Activated CD4-positive, alpha-beta T cell treated with anti-CD3 and anti-CD28 coated beads, Interleukin-2, amount 50 U/mL, for 1 hour (primary cell): ENCODE results near the gene PIK3R5.
A peak's percentile ranks its signal among the peaks of the same experiment; 100 is the strongest.

Experiments used
- DNase-seq: peaks from one replicate; pipeline ENCODE4 v3.0.0-alpha.2; 2020

PIK3R5 gene

DNA sequence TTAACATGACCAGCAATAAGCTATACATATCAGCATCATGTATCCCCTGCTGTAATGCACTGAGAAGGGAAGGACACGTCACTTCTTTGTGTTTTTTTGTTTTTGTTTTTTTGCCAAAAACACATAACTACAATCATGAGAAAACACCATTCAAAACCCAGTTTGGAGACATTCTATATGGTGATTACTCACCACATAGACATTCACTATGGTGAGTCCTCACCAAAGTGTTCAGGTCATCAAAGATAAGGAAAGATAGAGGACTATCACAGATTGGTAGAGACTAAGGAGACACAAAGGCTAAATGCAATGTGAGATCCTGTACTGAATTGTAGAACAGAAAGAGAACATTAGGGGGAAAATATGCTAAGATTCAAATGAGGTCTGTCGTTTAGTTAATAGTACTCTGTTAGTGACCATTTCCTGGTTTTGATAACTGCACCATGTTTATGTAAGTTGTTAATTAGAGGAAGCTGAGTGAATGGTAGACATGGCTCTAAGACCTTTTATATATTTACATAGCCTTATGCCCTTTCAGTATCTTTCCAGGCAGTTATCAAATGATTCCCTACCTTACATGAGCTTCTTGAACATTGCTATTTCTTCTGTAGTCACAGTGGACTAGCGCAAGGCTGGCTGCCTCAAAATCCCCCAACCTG, 46.6 kb downstream of the PIK3R5 start:
- no peak for DNase-seq

- DNase-seq = no peak
Observed at GRCh38 chr17:8916466-8916865, 49.0 kb downstream of the PIK3R5 start.

GRCh38 chr17:8914554-8914953, 51.0 kb downstream of the PIK3R5 start:
- DNase-seq = no peak

GRCh38 chr17:8913879-8914278, 51.6 kb downstream of the PIK3R5 start:
- DNase-seq = no peak

GRCh38 chr17:8913091-8913490, 52.4 kb downstream of the PIK3R5 start:
- no peak for DNase-seq

DNA sequence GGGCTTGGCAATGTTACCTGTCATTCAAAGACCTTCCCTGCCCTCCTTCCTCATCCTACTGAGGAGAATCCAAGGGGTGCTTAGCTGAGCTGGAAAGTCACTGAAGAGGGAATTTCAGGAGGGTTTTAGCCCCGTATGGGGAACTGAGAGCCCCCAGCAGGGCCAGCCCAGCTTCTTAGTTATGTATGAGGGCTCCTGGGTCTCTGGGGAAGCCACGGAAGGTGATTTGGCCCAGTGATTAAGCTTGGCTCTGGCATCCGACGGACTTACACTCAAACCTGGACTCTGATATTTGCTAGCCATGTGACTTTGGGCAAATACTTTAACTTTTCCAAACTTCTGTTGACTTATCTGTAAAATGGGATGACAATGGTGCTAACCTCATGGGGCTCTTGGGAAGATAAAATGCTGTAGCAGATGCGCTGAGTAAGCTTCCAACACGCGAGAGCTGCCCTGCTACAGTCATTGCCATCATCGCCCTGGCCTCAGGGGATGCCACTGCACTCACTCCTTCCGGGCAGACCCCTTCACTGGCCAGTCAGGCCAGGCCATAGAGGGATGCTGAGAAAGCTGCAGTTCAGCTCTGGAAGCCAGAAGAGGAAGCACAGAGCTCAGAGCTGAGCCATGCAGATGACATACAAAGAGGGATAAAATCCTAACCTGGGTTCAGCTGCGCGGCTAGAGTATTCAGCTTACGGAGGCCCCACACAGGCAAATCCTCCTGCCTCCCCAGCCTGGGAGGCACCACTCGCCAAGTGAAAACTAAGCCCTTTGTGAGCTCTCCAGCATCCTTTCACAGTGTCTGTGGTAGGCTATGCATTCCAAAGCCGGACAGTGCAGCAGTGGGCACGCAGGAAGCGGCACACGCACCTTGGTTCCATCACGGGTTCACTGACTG, 53.2 kb downstream of the PIK3R5 start:
- DNase-seq = no peak

DNA sequence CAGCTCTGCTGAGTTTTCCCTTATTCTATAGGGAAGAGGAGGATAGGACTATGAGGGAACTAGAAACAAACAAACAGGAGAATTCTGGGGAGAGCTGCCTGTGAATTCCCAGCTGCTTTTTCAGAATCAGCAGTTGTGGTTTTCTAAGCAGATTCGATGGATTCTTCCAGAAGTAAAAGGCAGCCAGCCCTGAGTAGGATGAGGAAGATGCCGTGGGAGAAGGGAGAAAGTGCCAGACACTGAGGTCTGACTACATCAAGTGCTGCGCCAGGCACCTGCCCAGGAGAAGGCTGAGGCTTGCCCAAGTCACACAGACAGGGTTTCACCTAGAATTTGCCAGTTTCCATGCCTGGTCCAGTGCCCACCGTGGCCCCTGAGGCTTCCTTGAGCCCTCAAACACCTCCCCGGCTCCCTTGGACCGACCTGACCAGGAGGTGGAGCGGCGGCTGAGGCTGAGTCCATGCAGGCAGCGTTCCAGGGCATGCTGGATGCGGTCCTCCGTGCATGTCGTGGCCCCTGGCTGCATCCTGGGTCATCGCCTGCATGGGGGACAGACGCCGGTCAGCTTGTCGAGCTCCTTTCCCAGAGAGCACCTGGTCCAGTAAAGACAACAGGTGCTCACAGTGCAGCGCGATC, 54.4 kb downstream of the PIK3R5 start:
- no peak for DNase-seq

DNA sequence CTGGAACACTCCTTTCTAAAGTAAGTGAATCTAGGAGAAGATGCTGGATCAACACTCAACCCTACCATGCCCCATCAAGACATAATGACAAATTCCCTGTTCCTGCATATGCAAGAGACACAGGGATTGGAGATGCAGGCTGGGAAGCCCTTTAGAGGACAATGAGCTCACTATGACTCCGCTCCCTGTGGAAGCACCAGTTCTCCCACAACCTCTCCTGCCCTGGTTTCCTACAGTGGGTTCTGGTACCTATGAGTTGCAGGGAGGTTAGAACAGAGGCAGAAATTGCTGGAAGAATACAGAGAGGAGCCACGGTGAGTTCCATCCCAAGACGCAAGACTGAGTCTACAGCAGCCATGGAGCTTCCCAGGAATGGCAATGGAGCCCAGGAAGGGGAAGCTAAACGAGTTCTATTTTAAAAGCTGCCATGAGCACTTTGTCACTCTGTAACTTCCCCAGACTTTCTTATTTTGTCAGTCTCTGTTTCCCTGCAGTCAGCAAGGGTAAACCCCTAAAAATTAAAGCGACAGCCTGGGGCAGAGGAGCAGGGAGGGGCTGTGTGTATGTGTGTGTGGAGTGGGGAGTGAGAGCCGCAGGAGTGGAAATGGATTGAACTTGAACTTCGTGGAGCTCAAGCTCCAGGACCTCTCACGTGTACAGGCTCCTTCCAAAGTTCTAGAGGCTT, 55.8 kb downstream of the PIK3R5 start:
- DNase-seq = no peak

GRCh38 chr17:8905331-8905730, 60.2 kb downstream of the PIK3R5 start:
- DNase-seq = no peak

- DNase-seq = no peak
Observed at GRCh38 chr17:8904686-8905085, 60.8 kb downstream of the PIK3R5 start.

DNA sequence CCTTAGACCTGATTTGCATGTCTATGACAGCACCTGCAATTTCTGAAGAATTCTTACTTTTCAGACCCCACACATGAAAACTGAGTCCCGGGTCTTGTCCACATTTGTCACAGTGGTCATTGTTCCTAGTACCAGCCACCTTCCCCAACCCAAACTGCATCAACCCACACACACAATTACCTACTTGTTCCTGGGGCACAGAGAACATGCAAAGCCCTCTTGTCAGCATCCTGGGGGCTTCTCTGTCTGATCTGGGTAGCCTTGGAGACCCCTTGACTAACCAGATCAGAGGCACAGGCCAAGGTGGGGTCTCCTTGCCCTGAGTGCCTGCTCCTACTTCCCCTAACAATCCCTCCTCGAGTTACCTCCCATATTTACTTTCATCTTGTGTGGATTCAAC, 61.3 kb downstream of the PIK3R5 start:
- DNase-seq = no peak

- DNase-seq = peak; percentile 23
Observed at GRCh38 chr17:8900626-8901585, 64.6 kb downstream of the PIK3R5 start.

- DNase-seq = no peak
Observed at GRCh38 chr17:8900207-8900606, 65.3 kb downstream of the PIK3R5 start.

- DNase-seq = no peak
Observed at GRCh38 chr17:8898636-8899035, 66.9 kb downstream of the PIK3R5 start.

DNA sequence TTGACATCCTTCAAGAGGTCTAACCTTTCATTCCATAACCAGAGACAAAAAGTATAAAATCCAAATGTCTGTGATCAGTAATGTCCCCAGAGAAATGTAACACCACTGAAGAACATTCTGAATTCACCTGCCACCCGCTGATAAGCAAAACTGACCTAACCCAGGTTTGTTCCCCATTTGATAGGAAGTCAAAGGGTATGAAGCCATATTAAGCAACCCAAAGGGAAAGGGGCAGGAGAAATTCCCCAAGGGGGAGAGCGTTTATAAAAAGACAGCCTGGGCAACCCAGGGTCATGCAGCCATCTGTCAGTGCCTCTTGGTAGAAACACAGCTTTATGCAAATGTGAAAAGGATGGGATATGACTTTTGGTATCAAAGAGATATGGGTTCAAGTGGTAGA, 67.4 kb downstream of the PIK3R5 start:
- DNase-seq = no peak

- DNase-seq = no peak
Observed at GRCh38 chr17:8896641-8897635, 68.6 kb downstream of the PIK3R5 start.

DNA sequence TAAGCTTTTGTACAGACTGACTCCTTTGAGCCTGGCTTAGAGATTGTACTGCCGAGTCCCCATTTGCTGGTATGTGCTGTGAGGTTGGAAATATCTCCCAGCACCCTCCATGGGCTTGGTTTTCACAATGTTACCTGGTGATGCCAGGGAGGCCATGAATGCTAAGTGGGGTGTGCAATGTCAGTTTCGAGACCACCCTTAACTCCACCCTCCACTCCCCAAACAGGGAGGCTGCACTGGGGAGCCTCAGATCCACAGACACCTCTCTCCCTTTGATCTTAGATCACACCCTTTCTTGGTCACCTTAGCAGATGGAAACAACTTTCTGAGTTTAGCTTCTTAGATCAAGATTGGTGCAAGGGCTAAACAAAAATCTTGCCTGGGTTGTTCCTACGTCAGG, 69.4 kb downstream of the PIK3R5 start:
- no peak for DNase-seq

- DNase-seq = peak; percentile 51
Observed at GRCh38 chr17:8894673-8895578, 70.6 kb downstream of the PIK3R5 start.

- no peak for DNase-seq
Observed at GRCh38 chr17:8894202-8894671, 71.3 kb downstream of the PIK3R5 start.
